SKM-1 (cell line): ENCODE results near the gene ATP8A2.
"Not testable (repeated sequence)": the region's sequence is repeated elsewhere in the genome, so short reads cannot be mapped to it uniquely, and the experiment has no call there.

Experiments used
- DNase-seq: peaks from one replicate; lab custom pipeline; 2025; ENCODE audit not compliant: unreplicated experiment; lab: John Stamatoyannopoulos, UW

ATP8A2 gene

DNA sequence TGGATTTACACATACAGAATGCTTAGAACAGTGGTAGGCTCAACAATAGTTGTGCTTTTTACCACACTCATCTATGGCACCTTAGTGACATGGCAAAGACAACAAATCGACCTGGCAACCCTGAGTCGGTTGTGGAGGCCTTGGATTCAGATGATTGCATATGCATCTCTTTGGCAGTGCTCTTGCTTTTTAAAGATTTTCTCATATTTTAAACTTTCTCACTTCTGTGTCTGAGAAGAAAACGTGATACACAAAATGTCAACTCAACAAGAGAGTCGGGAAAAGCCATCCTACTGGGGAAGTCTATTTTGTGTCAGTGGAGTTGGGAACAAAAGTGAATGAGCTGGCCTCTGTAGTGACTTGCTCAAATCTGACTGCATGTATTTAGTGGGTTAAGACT lies 85.8 kb downstream of the ATP8A2 start:
- DNase-seq, result no peak

DNA sequence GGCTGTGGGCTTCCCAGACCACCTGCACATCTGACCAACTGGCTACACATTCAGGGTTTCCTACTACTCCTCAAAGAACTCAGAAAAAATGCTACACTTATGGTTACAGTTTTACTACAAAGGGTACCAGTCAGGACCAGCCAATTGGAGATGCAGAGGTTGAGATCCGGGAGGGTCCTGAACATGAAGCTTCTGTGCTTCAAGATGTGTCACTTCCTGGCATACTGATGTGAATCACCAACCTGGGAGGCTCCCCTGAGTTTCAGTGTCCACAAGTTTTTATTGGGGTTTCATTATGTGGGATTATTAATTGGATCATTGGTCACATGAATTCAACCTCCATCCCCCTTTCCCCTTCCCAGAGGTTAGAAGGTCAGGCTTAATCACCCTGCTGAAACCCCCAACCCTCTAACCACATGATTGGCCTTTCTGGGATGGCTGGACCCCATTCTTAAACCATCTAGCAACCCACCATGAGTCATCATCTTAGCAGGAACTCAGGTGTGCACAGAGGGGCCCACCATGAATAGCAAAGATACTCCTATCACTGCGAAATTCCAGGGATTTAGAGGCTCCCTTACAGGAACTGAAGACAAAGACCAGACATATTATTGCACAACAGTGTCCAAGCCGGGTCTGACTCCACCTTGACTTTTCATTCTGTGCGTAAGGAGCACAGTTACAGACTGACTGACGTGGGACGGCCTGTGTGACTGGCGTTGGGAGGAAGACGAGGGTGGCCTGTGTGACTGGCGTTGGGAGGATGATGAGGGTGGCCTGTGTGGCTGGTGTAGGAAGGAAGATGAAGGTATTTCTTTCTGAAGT lies 90.7 kb downstream of the ATP8A2 start:
- DNase-seq, result no peak

DNA sequence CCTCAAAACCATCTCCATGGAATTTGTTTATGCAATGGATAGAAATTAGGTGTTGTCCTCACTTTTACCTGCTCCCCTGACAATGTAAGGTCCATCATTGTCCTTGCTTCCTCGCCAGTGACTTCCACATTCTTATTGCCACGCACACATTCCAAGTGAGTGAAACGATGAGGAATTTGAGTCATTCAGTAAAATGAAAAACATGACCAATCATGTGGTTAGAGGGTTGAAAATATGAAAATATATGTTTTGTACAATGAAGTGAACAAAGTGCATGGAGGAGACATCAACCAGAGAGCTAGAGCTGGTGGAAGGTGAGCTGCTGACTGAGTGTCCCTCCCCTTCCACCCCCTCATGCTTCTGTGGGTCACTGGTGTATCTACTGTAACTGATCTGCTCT lies 91.7 kb downstream of the ATP8A2 start:
- no peak for DNase-seq

DNA sequence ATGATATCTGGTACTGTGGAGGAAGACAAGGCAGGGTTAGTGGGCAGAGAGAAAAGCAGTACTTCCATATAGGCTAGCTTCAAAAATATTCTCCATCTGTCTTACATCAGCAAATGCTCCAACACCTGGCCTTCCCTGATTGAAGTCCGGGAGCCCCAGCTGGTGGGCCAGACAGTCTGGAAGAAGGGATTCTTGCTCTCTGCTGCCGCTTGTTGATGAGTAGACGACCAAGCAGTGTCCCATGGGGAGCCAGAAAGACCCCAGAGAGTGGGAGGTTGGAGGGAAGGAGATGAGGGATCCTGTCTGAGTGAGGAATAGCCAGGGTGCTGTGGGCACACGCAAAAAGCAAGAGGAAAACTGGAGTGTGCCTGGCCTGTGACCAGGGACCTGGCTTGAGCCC lies 95.1 kb downstream of the ATP8A2 start:
- DNase-seq, result no peak

DNA sequence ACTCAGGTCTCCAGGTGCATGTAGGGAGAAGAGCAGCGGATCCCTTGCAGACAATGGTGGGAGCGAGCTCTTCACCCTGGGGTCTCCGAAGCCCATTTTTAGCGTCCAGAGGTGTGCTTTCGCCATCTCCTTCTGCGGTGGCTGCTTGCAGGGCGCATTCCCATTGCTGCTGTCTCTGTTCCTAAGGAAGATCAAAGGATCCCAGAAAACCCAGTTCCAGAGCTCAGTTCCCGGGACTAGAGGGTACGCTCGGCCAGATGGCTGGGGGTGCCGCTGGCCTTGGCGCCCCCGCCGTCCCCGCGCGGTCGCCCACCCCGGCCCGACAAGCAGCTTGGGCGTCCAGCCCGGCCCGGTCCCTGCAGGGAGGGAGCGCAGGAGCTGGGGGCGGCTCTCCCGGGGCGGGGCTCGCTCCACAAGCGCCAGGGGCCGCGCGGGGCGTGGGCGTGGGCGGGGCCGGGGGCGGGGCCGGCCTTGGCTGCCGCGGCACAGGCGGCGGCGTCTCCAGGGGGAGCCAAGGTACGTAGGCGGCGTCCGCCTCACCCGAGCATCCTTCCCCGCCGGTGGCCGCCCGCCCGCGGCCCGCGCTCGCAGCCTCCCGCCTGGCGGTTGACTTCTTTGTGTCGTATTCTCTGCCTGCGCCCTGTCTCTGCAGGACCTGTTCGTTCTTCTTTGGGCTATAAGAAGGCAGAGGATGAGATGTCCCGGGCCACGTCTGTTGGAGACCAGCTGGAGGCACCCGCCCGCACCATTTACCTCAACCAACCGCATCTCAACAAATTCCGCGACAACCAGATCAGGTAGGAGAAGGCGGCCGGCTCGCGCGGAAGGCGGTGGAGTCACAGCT lies 96.8 kb downstream of the ATP8A2 start:
- DNase-seq, result no peak

DNA sequence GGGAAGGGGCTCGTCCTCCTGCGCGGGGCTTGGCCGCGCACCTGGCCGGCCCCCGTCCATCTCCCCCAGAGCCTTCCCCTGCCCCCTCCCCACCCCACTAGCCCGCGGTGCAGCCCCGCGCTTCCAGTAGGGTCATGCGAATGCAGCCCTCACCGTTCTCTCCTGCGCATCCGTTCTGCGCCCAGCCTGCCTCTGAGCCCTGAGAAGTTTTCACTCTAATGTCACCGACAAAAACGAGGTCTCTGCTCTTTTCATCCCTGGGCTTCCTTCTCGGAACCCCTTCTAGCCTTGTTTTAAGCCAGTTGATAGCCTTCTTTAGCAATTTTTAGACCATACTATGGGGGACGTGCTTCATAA lies 97.4 kb downstream of the ATP8A2 start:
- DNase-seq, result no peak

DNA sequence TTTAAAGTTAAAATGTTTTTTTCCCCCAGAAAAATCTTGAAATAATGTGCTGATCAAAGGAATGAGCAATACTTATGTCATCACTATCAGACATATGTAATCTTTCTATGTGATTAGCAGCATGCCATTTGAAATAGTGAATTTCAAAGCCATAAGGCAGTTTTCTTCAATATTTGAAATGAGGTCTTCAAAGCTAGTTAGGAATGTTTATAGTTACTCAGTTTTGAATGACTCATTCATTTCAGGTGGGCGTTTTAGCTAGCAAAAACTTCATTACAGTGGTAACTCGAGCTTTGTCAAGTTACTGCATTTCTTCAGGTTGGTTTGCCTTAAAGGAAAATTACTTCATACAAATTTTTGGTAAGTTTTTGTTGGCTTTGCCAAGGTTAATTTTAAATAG lies 102.1 kb downstream of the ATP8A2 start:
- DNase-seq, result no peak

DNA sequence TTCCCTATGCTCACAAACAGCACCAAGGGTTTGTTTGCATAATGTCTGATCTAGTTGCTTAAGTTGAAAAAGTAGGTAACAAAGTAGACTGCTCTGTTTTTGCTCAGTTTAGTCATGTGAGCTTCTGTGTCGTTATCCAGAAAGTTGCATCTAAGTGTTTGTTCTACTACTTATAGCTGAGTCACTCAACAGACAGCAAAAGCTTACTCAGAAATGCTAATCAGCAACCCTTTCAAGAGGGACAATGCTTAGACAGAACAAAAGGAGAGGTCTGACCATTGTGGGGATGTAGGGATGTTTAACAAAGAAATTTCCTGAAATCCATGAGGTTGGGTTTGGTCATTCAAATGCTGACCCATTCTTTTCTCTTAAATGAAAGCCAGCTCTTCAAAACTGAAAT lies 106.4 kb downstream of the ATP8A2 start:
- DNase-seq, result no peak

DNA sequence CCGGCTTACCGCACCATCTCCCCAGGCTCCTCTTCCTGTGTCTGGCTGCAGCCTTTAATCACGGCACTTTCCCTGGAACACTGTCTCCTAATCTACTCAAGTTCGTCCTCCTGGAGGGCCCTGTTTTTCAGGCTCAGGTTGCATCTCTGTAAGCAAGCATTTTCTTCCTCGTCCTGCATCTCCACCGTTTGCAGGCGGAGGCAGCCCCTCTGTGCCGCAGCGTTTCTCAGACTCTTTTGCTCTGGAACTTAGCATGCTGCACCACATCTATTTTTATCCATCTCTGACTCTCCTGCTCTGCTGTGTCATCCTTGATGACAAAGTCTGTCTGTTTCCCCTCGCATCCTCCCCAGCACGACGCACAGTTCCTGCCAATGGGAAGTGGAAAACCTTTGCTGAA lies 117.5 kb downstream of the ATP8A2 start:
- DNase-seq, result no peak

DNA sequence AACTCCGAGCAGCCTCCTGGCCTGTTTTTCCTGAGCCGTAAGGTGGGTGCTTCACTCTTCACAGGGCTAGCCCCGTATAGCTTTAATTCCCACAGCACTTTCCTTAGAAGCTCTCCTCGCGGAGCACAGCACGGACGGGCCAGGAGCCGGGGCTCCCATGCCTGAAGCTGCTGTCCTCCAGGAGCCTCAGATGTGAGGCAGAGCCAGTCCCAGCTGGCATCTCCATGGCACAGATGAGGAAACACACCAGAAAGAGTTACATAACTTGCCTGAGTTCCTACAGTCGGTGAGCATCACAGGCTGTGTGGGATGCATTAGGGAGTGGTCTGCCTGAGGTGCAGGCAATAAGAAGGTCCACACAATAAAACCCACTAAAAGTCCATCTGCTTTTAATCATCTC lies 118.5 kb downstream of the ATP8A2 start:
- DNase-seq, result no peak

DNA sequence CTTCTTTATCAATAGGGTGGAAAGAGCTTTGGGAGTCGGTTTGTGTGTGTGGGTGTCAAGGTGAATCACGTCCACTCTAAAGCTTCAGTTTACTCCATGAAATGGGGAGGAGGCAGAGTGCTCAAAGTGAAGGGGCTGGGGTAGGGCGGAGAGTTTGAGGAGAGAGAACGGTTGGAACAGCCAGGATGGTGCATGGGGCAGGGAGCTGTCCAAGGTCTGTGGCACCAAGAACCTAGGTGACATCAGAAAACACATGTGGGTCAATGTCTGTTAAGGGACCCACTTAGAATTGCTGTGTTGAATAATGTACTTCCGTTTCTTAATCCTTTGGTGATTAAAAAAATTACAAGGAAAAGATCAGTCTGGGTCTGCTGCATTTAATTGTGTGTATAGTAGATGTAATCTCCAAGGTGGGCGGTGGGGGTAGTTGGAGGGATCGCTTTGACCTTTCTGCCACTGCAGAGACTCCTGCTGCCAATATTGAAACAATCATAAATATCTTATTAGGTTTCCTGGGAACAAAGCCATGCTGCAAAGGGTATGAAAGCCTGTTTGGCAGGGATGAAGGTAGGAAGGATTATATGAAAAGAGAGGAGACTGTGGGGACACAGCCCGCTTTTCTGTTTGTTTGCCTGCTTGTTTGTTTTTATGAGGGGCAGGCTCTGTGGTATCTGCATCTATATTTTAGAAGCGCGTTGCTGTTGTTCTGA lies 122.3 kb downstream of the ATP8A2 start:
- no peak for DNase-seq

DNA sequence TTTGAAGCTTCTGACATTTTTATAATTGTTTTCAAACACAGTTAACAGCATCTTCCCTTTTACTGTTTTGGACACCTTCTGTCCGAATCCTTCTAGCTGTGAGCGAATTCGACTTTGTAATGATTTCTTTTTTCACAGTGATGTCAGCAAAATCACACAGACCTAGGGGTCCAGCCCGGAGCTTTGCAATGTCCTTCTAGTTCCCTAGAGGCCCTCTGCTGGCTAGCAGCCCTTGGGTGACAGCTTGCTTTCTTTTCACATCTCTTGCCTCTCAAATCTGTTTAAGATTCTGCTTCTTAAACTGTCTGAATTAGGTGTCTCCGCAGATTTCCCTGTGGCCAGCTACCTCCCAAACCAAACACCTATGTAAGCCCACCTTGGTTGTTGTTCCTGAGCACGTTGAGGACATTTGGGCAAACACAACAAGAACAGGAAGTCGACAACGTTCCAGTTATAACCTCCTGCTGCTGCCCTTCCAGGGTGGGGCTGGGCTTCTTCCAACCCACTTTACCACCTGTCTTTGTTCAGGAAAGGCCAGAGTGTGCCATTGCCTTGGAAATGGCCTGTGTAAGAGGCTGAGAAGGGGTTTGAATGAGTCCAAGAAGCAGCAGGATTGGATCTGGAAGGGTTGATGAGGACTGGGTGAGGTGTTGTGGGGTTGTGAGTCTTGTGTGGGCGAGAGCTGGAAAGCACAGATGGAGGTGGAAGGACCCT lies 123.1 kb downstream of the ATP8A2 start:
- no peak for DNase-seq

DNA sequence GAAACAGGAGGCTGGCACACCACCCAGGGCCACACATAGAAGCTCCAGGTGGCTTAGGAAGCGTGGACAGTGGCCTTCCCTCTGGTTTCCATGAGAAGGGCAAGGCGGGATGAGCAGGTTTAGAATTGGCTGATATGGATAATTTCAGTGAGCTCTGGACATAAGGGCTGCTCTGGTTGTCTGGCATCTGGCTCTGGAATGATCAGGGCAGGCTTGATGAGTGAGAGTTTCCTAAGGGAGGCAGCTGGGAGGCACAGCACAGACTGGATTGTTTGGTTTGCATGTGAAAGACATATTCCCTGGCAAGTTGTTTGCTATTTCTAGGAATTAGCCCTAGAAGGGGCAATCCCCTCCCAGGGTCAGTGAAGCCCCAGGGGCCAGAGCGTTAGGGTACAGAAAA lies 129.5 kb downstream of the ATP8A2 start:
- no peak for DNase-seq

DNA sequence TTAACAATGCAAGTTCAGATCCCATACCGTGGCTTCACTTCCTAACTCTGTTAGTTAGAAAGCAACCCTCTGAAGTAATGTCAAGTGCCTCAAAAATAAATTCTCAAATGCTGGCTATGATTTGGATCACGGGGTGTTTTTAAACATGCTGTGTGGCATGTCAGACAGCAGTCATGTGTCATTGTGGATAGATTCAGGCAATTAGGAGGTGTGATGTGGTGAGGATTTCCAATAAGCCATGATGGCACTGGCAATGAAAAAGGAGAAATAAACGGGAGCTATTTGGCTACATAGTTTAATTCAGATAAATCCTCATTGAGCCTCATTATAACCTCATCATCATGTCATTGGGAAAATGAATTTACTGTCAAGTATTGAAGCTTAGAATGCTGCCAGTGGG lies 130.3 kb downstream of the ATP8A2 start:
- no peak for DNase-seq

DNA sequence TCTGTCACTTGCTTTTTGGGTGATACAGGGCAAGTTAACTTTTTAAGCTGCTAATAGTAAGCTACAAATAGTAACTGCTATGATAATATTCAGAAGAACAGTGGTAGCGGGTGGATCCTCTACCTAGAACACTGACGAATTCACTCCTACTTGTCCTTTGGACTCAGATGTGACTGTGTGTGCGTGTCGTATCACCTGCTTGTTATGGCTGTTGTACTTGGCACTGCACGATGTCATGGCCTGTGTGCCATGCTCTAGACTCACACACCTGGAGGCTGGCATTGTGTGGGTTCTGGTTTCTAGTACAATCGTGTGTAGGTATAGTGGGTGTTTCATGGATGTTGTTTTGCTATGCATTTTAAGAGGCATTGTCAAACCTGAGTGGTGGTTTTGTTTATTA lies 130.8 kb downstream of the ATP8A2 start:
- DNase-seq, result no peak

DNA sequence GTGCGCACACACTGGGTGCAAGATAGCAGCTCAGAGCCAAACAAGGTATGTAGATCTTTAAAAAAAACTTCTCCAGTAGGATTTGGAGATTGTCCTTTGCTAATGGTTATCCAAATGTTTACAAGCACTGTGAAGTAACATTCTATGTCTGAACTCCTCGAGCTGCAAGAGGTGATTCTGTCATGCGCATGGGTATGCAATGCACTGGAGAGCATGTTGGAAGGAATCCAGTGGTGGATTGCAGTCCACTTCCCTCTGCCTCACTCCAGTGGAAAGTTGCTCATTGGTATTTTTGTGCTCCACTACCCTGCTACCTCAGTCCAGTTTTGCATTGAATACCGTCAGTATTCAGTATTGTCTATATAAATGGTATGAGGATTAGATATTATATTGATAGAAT lies 132.1 kb downstream of the ATP8A2 start:
- DNase-seq, result no peak

DNA sequence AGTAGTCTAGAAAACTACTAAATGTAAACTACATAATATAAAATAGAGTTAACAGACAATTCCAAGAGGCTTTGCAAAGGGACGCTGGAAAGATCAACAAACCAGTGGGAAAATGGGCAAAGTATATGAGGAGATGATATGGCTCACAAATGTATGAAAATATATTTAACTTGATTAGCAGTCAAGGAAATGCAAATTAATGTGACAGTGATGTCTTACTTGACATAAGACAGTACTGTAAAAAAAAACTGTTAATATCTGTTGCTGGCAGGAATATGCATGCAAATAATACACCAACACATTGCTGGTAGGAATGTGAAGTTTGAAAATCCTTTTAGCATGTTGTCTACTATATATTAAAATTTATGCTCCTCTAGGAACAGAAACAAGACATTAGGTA lies 136.1 kb downstream of the ATP8A2 start:
- no peak for DNase-seq

DNA sequence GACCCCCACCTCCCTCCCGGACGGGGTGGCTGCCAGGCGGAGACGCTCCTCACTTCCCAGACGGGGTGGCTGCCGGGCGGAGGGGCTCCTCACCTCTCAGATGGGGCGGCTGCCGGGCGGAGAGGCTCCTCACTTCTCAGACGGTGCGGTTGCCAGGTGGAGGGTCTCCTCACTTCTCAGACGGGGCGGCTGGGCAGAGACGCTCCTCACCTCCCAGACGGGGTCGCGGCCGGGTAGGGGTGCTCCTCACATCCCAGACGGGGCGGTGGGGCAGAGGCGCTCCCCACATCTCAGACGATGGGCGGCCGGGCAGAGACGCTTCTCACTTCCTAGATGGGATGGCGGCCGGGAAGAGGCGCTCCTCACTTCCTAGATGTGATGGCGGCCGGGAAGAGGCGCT lies 141.3 kb downstream of the ATP8A2 start:
- DNase-seq, result not testable (repeated sequence)

DNA sequence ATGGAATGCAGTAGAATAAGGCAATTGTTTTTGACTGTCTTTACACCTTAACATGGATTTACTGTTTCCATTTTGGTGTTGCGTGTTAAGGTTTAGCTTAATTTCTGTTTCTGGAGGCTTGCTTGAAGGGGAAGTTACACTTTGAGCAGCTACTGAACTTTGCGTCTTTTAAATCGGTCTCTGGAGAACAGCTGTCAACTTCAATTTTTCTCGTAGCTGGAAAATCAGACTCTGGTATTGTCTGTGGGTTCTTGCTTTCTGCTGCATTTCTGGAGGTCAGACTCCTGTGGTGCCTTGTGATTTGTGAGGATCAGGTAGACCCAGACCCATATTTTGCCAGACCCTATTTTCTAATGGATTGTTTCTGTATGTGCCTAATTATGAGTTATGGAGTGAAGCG lies 146.7 kb downstream of the ATP8A2 start:
- DNase-seq, result no peak

DNA sequence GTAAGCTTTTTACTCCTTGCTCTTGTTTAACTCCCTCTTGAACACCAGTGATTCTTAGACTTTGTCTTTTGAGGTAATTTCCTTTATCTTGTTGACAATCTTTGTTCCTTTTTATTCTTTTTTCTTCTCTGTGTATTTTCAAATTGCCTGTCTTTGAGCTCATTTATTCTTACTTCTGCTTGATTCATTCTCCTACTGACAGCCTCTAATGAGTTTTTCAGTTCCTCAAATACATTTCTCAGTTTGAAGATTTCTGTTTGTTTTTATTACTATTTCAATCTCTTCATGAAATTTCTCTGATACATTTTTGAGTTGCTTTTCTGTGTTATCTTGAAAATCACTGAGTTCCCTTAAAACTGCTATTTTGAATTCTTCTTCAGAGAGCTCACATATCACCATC lies 154.1 kb downstream of the ATP8A2 start:
- no peak for DNase-seq

DNA sequence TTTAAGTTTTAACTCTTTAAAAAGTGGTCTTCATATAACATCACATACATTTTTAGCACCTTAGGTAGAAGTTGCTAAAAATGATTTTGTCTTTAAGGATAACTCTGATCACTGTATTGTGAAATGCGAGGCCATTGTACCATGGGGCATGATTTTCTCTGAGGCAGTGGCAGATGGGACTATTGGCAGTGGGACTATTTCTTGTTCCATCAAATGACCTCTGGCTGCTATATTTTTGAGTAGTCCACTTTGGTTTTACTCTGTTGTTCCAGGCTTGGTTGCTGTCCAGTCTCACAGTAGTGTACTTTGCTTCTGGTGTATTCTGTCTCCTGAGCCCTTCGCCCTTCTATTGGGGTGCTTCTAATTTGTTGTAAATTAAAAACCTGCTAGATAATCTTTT lies 156.5 kb downstream of the ATP8A2 start:
- DNase-seq, result no peak
